ENCODE results near the gene WDR75. TPM values are rescaled to one million over a fixed set of nuclear protein-coding genes. Genes with fewer than 3 reads are reported as not detected.
A peak's percentile ranks its signal among the peaks of the same experiment; 100 is the strongest.

WDR75 gene
- total and polyA plus RNA-seq, 9 of the 15 experiments (the other 6 are each of a cell fraction or from before 2014, with no cell fraction given) = 50.9 to 111 (median 76.4) TPM

GRCh38 chr2:189522435-189523151 lies 81.3 kb downstream of the WDR75 start:
- BruUV-seq (replicated peaks) = no TSS peak
- no peaks in the 10 kb centered on the region for H3K36me3 ChIP-seq (ENCODE audit: control insufficient read depth, insufficient read depth, low read length)
- DNase-seq (ENCODE audit: extremely low read depth in 1 of 4, low spot score in 3 of 4) (no peak), ATAC-seq (peak; percentile 45), FAIRE-seq (no peak)
- no peak overlapping the region for H3K4me3 ChIP-seq
- no peak overlapping the region for H3K9ac ChIP-seq (ENCODE audit: insufficient read depth in 1 of 2, low read depth in 2 of 2, low read length in 2 of 2)
- TF ChIP-seq SMARCA4 (IDR thresholded peaks at IDR 0.05) = peak; percentile 17; the same call in 1 of the 2 replicates
- TF ChIP-seq ZBTB33 (CRISPR knock-in tag; IDR thresholded peaks at IDR 0.05) = no peak
- TF ChIP-seq SPI1 (IDR thresholded peaks at IDR 0.05; ENCODE audit: borderline replicate concordance, low read depth, low read length) = 0 out of 2 replicates have a peak, but pooled peaks have one; percentile 50
- TF ChIP-seq OTX1 (CRISPR knock-in tag; IDR thresholded peaks at IDR 0.05) = no peak
- 0 out of 2 replicates have a peak, but pooled peaks have one; percentile 60 for TF ChIP-seq HMBOX1 (IDR thresholded peaks at IDR 0.05)
- TF ChIP-seq NFRKB (IDR thresholded peaks at IDR 0.05; ENCODE audit: low read depth) = no peak
- TF ChIP-seq TCF7 (IDR thresholded peaks at IDR 0.05; ENCODE audit: borderline replicate concordance) = no peak
- H3K4me1 ChIP-seq (replicated peaks in 1 of 2; ENCODE audit: control insufficient read depth in 2 of 2, insufficient read depth in 2 of 2, low read length in 2 of 2) = peaks cover 0 to 31% of the 10 kb centered on the region in 2 experiments
- no peak overlapping the region for H3K4me2 ChIP-seq (ENCODE audit: insufficient read depth, low read length)
- no peaks in the 10 kb centered on the region for H3K9me3 ChIP-seq (replicated peaks; ENCODE audit: control insufficient read depth, insufficient read depth, low read depth, low read length)
- no peaks in the 10 kb centered on the region for H3K27me3 ChIP-seq (ENCODE audit: control insufficient read depth in 2 of 2, insufficient read depth in 2 of 2, low read length in 2 of 2)
- H3K9me1 ChIP-seq (ENCODE audit: control insufficient read depth, insufficient read depth, low read length) = no peaks in the 10 kb centered on the region
- in situ Hi-C loops (cut with MboI) (no loop called here), intact Hi-C loops (cut with micrococcal nuclease) (no loop called here)
- POLR2A ChIA-PET = interaction anchor here (0.6 kb wide), 1 partner anchor 58 kb away, joined by 3 read pairs; the partner anchor contains the start of gene SLC40A1
- no peaks in the 10 kb centered on the region for H4K20me1 ChIP-seq (replicated peaks; ENCODE audit: control insufficient read depth, insufficient read depth, low read length)
- no peaks in the 10 kb centered on the region for H3K79me2 ChIP-seq (ENCODE audit: control insufficient read depth, insufficient read depth, low read length)
- H3K27ac ChIP-seq (ENCODE audit: extremely low read depth, low read depth, low read length) = no peak overlapping the region; the same call in 2 of the 3 replicates
- WGBS (ENCODE audit: insufficient coverage, low coverage, missing lambda C conversion rate) = 37% methylated on average over 5 of the region's 5 CpGs
- CTCF ChIA-PET (ENCODE audit: low intra/inter-chr PET ratio) = no interaction called here
- H2AFZ ChIP-seq (ENCODE audit: low read depth, low read length) = peak overlapping the region; percentile 66
